PC-9 (cell line): Measurements from ENCODE around the gene ADNP. TPM values are rescaled to one million over a fixed set of nuclear protein-coding genes. Genes with fewer than 3 reads are reported as not detected.

ENCODE experiments used
- BruUV-seq: library from RNA; stranded (reverse); fragments of 400-500 nt; replicated peaks from 2 replicates; lab custom pipeline; 2021; lab: Mats Ljungman, UMichigan
- CTCF ChIA-PET: fragments of 300-600 bp; sonication (Branson Sonifier 250); formaldehyde crosslinking; loops from one replicate; lab custom pipeline; 2022; ENCODE audit warnings: antibody characterized with exemption; lab: Charles Lee
- POLR2A ChIA-PET: fragments of 300-600 bp; sonication (Branson Sonifier 250); formaldehyde crosslinking; loops from one replicate; lab custom pipeline; 2022; ENCODE audit warnings: antibody characterized with exemption; ENCODE audit not compliant: unreplicated experiment; lab: Charles Lee
- DNase-seq, 2 experiments: peaks; one replicate each; pipeline versions ENCODE4 v3.0.0 to v3.0.0-alpha.2; 2015 to 2022; ENCODE audit warnings: mixed read lengths in 1 of 2
- H2AFZ ChIP-seq: fragments of 200-600 bp; sonication (generic); 2 replicates; pipeline ENCODE4 v1.8.1; 2017; ENCODE audit warnings: antibody characterized with exemption
- H3F3A ChIP-seq: fragments of 200-600 bp; sonication (generic); 2 replicates; pipeline ENCODE4 v1.8.1; 2017; ENCODE audit warnings: antibody characterized with exemption, mild to moderate bottlenecking, low read depth; ENCODE audit not compliant: insufficient read depth
- H3K27ac ChIP-seq: fragments of 200-600 bp; sonication (generic); 2 replicates; pipeline ENCODE4 v1.6.1; 2016; ENCODE audit warnings: mixed run types
- H3K27me3 ChIP-seq: fragments of 200-600 bp; sonication (generic); 2 replicates; pipeline ENCODE4 v1.6.1; 2016; ENCODE audit warnings: low read depth, mixed run types; ENCODE audit not compliant: insufficient read depth
- H3K36me3 ChIP-seq: fragments of 200-600 bp; sonication (generic); 2 replicates; pipeline ENCODE4 v1.6.1; 2016; ENCODE audit warnings: low read depth, mixed run types
- H3K4me1 ChIP-seq: fragments of 200-600 bp; sonication (generic); replicated peaks from 2 replicates; pipeline ENCODE4 v1.6.1; 2016; ENCODE audit warnings: mixed run types; ENCODE audit not compliant: insufficient read depth
- H3K4me2 ChIP-seq: fragments of 200-600 bp; sonication (generic); 2 replicates; pipeline ENCODE4 v1.6.1; 2017; ENCODE audit warnings: mixed run types
- H3K4me3 ChIP-seq: fragments of 200-600 bp; sonication (generic); 2 replicates; pipeline ENCODE4 v1.6.1; 2016; ENCODE audit warnings: mixed run types
- H3K79me2 ChIP-seq: fragments of 200-600 bp; sonication (generic); 2 replicates; pipeline ENCODE4 v1.6.1; 2017; ENCODE audit warnings: low read depth, mixed run types
- H3K9me2 ChIP-seq: fragments of 200-600 bp; sonication (generic); 2 replicates; pipeline ENCODE4 v1.8.1; 2017; ENCODE audit warnings: mild to moderate bottlenecking; ENCODE audit not compliant: insufficient read depth
- H3K9me3 ChIP-seq: fragments of 200-600 bp; sonication (generic); 2 replicates; pipeline ENCODE4 v1.8.1; 2016; ENCODE audit warnings: low read depth; ENCODE audit not compliant: insufficient read depth
- H4K20me1 ChIP-seq: fragments of 200-600 bp; sonication (generic); 2 replicates; pipeline ENCODE4 v1.8.1; 2017; ENCODE audit not compliant: insufficient read depth
- EZH2 ChIP-seq: fragments of 200-600 bp; sonication (generic); IDR thresholded peaks from 2 replicates; pipeline ENCODE4 v1.8.0; 2017; ENCODE audit warnings: antibody characterized with exemption, low read depth
- intact Hi-C: fragments of 100-400 bp; cut with micrococcal nuclease; formaldehyde crosslinking; loops from one replicate; pipeline ENCODE4 v1.10.0; 2022; ENCODE audit not compliant: unreplicated experiment
- total RNA-seq: library from RNA; stranded (reverse); gene quantifications from 2 replicates; pipeline ENCODE4 v1.2.3, GENCODE V29; 2021
- TF ChIP-seq, protein P1 (sequence below): fragments of 200-600 bp; sonication (generic); conservative IDR thresholded peaks from 2 replicates; pipeline ENCODE4 v1.6.1; 2017; ENCODE audit warnings: mixed run types, antibody characterized with exemption, mild to moderate bottlenecking, moderate library complexity

Gene ADNP
- total RNA-seq, 1 experiment from 2014 or later: 104 TPM

DNA sequence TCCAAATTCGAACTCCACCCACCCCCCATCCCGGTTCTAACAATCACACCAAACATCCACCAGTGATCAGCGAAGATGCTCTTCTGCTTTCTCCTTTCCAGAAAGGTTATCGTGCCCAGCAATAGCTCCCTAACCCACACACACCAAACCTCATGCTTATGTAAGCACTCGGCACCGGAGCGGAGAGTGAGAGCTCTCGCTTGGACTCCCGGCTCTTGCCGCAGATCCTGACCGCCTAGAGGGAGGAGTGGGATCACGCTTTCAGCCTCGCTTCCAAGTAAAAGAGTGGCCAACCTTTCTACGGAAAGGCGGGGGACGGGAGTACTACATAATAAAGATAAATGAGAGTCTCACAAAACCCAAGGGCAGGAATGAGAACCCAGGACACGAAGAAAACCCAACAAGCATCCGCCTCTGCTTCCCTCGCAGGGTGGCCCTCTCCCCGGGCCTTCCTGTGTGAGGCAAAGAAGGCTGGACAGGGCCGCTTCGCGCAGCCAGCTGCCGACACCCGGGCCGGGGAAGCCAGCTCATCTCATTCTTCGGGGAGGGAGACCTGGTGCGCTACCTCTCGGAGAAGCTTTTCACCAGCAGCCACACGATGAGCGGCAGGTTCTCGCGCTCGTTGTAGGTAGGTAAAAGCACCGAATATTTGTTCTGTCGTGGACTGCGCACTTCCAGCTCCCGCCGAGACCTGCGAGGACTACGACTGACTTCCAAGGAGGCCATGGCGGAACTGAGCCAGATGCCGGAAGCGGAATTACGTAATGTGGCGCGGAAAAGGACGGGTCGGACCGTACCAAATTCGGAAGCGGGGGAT lies 26.8 kb upstream of the ADNP start, which contains the start of gene DPM1:
DPM1 (minus strand) TSS at position 735 of the 817 bp plus-strand sequence; CDS start at position 726, 9 bp downstream.
- Histone ChIP-seq H3K27ac (peak within 1 kb of the TSS; percentile 83), H3F3A (peaks cover 14% of the 10 kb centered on the region), H3K27me3 (no peaks in the 10 kb centered on the region), H4K20me1 (peaks cover 63% of the 10 kb centered on the region), H2AFZ (peak within 1 kb of the TSS; percentile 87), H3K9me3 (no peaks in the 10 kb centered on the region; the same call in 1 of the 2 replicates), H3K36me3 (peaks cover 41% of the 10 kb centered on the region), H3K4me3 (peak within 1 kb of the TSS; percentile 93), H3K9me2 (no peaks in the 10 kb centered on the region), H3K4me2 (peak within 1 kb of the TSS; percentile 99), H3K79me2 (peaks cover 87% of the 10 kb centered on the region), H3K4me1 (peaks cover 38% of the 10 kb centered on the region)
- CTCF ChIA-PET: interaction anchor here (1.1 to 1.9 kb wide), 3 partner anchors 26 to 163 kb away, joined by 4 to 8 read pairs (median 6); partner anchors contain the start of genes ADNP and BCAS4
- intact Hi-C loops: loop anchor here (2.0 kb wide), 1 partner anchor 27 kb away; the partner anchor contains the start of gene ADNP
- BruUV-seq: TSS peak; percentile 38
- TF ChIP-seq, protein P1, sequence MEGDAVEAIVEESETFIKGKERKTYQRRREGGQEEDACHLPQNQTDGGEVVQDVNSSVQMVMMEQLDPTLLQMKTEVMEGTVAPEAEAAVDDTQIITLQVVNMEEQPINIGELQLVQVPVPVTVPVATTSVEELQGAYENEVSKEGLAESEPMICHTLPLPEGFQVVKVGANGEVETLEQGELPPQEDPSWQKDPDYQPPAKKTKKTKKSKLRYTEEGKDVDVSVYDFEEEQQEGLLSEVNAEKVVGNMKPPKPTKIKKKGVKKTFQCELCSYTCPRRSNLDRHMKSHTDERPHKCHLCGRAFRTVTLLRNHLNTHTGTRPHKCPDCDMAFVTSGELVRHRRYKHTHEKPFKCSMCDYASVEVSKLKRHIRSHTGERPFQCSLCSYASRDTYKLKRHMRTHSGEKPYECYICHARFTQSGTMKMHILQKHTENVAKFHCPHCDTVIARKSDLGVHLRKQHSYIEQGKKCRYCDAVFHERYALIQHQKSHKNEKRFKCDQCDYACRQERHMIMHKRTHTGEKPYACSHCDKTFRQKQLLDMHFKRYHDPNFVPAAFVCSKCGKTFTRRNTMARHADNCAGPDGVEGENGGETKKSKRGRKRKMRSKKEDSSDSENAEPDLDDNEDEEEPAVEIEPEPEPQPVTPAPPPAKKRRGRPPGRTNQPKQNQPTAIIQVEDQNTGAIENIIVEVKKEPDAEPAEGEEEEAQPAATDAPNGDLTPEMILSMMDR: no peak
- no peak for TF ChIP-seq EZH2
- DNase-seq: peak in 1 of 2 experiments; percentile 87
- POLR2A ChIA-PET: interaction anchor here (0.6 to 1.7 kb wide), 7 partner anchors 16 to 552 kb away, joined by 3 to 14 read pairs (median 4); partner anchors contain the start of gene ADNP

DNA sequence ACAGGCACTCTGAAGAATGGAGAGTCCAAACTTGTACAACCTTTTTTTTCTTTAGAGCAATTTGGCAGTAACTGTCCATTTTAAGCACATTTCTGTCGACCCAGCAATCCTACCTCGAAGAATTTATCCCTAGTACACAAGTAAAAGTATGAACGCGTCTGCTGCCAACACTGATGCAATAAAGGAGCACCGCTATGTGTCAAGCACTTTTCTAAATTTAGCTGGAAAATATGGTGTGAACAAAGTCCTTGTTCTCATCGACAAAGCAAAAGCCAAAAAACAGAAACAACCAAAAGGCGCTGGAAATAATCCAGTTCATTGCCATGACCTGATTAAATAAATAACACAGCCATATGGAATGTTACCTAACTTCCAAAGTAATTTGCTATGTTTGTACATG lies 26.0 kb upstream of the ADNP start:
- Histone ChIP-seq H3F3A (peaks cover 14% of the 10 kb centered on the region), H3K27me3 (no peaks in the 10 kb centered on the region), H3K9me3 (no peaks in the 10 kb centered on the region; the same call in 1 of the 2 replicates), H3K4me3 (peak overlapping the region; percentile 93), H3K9me2 (no peaks in the 10 kb centered on the region), H3K79me2 (peaks cover 94% of the 10 kb centered on the region), H3K27ac (peak overlapping the region; percentile 83; the same call in 1 of the 2 replicates), H2AFZ (no peak overlapping the region), H3K4me2 (peak overlapping the region; percentile 99), H3K36me3 (peaks cover 44% of the 10 kb centered on the region), H4K20me1 (peaks cover 70% of the 10 kb centered on the region), H3K4me1 (peaks cover 38% of the 10 kb centered on the region)
- TF ChIP-seq, protein P1: no peak
- no peak for TF ChIP-seq EZH2
- no TSS peak for BruUV-seq
- ChIA-PET POLR2A (interaction anchor here (0.6 to 1.7 kb wide), 2 partner anchors 15 to 26 kb away, joined by 3 to 11 read pairs; partner anchors contain the start of gene ADNP), CTCF (interaction anchor here (1.9 kb wide), 1 partner anchor 163 kb away, joined by 8 read pairs; the partner anchor contains the start of gene BCAS4)
- no peak for DNase-seq
- intact Hi-C loops: no loop called here

DNA sequence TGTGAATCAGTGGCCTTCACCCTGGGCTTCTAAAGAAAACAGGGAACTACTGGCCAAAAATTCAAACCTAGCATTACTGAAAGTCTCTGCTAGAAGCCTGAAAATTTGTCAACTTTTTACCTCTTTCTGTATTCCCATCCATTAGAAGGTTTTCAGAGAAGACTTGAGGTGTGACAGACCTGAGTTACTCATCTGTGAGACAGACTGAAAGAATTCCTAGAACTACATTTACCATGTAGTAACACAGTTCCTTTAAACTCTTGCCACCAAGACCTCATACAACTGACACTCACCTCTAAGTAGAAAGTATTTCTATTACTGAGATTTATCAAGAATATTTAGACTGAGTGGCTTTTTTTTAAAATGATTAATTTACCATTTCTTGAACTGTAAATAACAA lies 22.6 kb upstream of the ADNP start:
- TF ChIP-seq EZH2: no peak
- TF ChIP-seq, protein P1: no peak
- CTCF ChIA-PET: no interaction called here
- POLR2A ChIA-PET: no interaction called here
- H3K4me3 ChIP-seq: no peak overlapping the region
- H3F3A ChIP-seq: peaks cover 14% of the 10 kb centered on the region
- H3K27ac ChIP-seq: no peak overlapping the region
- peaks cover 56% of the 10 kb centered on the region for H3K36me3 ChIP-seq
- peaks cover 19% of the 10 kb centered on the region for H3K4me1 ChIP-seq
- no peaks in the 10 kb centered on the region for H3K27me3 ChIP-seq
- DNase-seq: no peak
- H3K9me3 ChIP-seq: no peaks in the 10 kb centered on the region
- peaks cover 88% of the 10 kb centered on the region for H3K79me2 ChIP-seq
- no TSS peak for BruUV-seq
- no peak overlapping the region for H3K4me2 ChIP-seq
- H4K20me1 ChIP-seq: peaks cover 76% of the 10 kb centered on the region
- H2AFZ ChIP-seq: no peak overlapping the region
- no peaks in the 10 kb centered on the region for H3K9me2 ChIP-seq
- intact Hi-C loops: no loop called here
